ENCODE data around the gene TNFSF4.
A peak's percentile ranks its signal among the peaks of the same experiment; 100 is the strongest.
"Not testable (repeated sequence)": the region's sequence is repeated elsewhere in the genome, so short reads cannot be mapped to it uniquely, and the experiment has no call there.

Gene TNFSF4

DNA sequence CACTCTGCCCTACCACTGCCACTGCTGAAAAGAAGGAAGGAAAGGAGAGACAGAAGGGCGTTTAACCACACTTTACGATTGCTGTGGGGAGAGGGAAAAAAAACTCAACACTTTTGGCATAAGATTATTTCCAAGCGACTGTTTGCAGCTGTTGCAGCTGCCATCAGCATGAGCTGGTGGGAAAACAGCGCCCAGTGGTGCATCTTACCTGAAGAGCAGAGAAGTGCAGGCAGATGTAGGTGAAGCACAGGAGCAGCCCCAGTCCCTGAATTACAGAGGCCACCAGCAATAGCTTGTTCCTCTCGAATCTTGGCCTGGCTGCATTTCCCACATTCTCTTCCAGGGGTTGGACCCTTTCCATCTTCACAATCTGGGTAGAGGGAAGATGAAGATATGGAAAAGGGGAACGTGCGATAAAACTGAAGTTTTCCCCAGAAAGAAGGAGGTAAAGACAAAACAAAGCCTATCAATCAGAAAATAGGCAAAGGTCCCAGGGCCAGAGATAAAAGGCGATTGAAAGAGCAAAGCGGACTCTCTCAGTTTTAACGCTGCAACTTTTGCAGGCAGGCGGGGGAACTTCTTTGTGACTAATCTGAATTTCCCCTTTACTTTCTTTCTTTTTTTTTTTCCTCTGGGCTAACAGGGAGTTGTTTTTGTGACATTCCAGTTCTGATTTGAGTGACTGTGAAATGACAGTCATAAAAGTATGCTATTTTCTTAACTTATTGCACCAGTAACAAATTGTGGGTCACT, at the start of gene TNFSF4:
Gene TNFSF4, minus strand, starts transcription at position 516 of the 753 bp plus-strand sequence. Its CDS starts 155 bp downstream, at position 361.
- DNase-seq, result peak; percentile 74 to 84

GRCh38 chr1:173255214-173255813, 48.2 kb upstream of the TNFSF4 start:
- peak; percentile 54 to 57 for DNase-seq

GRCh38 chr1:173253046-173253445, 45.9 kb upstream of the TNFSF4 start:
- no peak for DNase-seq

- no peak for DNase-seq
These were observed 42.2 kb upstream of the TNFSF4 start for GRCh38 chr1:173249349-173249748.

- no peak for DNase-seq
These were observed 41.3 kb upstream of the TNFSF4 start for GRCh38 chr1:173248247-173248940.

GRCh38 chr1:173245892-173246291, 38.8 kb upstream of the TNFSF4 start:
- no peak for DNase-seq

DNA sequence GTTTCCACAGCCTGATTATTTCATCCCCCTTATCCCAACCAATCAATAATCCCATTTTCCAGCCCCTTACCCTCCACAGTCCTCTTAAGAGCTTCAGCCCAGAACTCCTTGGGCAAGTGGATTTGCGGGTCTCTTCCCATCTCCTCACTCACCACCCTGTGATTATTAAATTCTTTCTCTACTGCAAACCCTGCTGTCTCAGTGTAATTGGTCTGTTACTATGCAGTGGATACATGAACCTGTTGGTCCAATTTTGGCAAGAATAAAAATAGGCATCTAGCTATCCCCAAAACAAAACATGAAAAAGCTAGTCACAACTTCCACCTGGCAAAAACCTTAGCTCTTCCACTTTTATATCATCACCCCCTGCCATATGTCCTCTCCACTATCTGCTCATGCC, 36.2 kb upstream of the TNFSF4 start:
- DNase-seq, result no peak

DNA sequence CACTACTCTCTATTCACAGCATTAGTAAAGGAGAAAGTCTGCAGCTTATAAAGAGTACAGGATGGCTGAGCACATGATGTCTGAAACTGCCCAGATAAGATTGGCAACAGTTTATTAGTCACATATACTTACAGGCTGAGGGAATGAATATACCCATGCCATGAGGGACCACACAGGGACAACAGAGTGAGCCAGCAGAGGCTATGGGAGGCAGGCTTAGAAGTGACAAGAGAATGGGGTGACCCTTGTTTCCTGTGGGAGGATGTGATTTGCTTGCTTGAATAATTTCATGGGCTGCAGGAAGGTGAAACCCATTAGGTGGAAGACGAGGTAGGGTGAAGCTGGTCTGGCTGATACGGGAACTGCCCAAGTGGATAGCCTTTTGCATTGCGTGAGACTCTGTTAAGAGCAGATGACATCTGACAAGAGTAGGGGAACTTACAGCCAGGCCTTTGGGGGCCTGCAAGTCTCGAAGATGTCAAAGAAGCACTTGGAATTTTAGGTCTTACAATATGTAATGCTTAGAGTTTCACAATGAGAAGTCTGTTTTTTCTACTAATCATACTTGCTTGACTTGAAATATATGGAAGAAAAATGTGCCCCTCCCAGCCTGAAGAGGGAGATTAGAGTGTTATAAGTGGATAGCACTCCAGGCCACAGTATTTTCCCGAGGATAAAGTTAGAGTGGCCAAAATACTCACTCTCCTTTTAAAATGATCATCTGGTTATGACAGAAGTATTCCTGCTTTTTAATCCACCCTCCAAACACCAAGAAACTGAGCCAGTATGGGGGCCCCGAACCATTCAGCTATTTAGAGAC, 34.6 kb upstream of the TNFSF4 start:
- DNase-seq, result no peak

DNA sequence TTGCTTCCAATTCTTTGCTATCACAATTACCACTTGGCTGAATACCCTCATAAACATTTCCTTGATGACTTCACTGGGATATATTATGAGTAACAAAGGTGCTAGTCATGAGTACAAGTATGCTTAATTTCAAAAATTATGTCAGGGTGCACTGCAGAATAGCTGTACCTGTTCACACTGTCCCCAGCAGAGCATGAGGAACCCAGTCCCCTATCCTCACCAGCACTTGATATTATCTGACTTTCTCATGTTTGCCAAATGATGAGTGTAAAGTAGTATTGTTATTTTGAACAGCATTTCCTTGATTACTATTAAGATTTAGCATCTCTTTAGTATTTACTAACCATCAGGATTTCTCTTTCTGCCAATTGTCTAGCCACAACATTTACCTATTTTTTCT, 33.5 kb upstream of the TNFSF4 start:
- no peak for DNase-seq

GRCh38 chr1:173239058-173239457, 31.9 kb upstream of the TNFSF4 start:
- DNase-seq, result no peak

- no peak for DNase-seq
These were observed 27.8 kb upstream of the TNFSF4 start for GRCh38 chr1:173234899-173235298.

DNA sequence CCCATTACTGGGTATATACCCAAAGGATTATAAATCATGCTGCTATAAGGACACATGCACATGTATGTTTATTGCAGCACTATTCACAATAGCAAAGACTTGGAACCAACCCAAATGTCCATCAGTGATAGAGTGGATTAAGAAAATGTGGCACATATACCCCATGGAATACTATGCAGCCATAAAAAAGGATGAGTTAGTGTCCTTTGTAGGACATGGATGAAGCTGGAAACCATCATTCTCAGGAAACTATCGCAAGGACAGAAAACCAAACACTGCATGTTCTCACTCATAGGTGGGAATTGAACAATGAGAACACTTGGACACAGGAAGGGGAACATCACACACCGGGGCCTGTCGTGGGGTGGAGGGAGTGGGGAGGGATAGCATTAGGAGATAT, 27.3 kb upstream of the TNFSF4 start:
- DNase-seq, result not testable (repeated sequence)

DNA sequence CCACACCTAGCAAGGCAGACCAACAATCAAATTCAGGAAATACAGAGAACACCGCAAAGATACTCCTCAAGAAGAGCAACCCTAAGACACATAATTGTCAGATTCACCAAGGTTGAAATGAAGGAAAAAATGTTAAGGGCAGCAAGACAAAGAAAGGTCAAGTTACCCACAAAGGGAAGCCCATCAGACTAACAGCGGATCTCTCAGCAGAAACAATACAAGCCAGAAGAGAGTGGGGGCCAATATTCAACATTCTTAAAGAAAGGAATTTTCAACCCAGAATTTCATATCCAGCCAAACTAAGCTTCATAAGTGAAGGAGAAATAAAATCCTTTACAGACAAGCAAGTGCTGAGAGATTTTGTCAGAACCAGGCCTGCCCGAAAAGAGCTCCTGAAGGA, 21.9 kb upstream of the TNFSF4 start:
- not testable (repeated sequence) for DNase-seq

DNA sequence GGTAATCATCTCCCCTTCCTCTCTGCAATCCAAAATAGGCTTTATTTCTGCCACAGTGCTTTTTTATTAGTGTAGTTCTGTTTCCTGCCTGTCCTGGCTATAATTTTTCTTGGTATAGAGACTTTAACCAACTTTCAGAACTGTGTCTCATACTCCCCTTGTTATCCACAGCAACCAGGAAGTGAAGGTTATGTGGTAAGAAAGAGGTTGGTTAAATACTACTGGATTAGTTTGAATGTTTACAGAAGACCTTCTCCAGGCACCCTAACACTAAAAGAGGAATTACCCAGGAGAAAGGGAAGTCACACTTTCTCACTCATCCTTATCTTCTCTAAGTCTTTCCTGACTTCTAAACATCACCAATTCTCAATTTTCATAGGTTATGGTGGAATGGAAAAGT, 17.8 kb upstream of the TNFSF4 start:
- peak; percentile 29 to 35 for DNase-seq

DNA sequence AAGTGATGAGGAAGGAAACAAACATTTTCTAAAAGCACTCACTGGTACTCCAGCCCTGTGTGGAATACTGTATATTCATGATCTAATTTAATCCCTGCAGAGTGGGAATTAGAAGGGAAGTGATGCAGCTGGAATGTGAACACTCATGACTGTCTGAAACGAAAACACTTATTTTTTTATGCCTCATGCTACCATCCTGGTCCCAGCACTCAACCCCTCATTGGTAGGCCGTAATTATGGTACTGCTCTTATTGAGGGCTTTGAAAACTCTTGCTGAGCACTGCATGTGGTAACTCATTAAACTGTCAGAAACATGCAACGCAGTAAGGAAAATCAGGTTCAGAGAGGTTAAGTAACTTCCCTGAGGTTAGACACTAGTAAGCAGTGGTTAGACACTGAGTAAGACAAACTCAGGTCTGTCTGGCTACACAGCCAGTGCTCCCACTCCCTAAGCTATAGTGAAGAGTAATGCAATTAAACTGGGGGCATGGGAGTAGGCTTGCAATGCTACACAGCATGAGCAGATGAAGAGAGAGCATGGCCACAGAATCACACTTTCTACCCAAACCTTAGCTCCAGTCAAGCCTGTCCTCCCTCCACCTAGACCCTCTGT, 17.3 kb upstream of the TNFSF4 start:
- no peak for DNase-seq

DNA sequence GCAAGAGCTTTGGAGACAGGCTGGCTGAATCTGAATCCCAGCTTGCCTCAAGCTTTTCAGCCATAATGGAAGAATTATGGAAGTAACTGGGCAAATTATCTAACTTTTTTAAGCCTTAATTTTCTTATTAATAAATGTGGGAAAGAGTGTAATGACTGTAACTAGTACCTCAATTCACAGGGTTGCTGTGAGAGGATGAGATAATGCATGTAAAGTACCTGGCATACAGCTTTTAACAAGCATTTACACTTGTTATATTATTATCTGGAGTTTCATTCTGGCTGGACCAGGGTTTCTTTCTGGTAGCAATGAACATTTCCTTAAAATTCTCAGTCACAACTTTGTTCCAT, 15.9 kb upstream of the TNFSF4 start:
- DNase-seq, result no peak

- DNase-seq, result no peak
These were observed 15.3 kb upstream of the TNFSF4 start for GRCh38 chr1:173222149-173223030.

- no peak for DNase-seq
These were observed 13.0 kb upstream of the TNFSF4 start for GRCh38 chr1:173220157-173220556.

- peak in 1 of 2 experiments; percentile 2 for DNase-seq
These were observed 6.5 kb upstream of the TNFSF4 start for GRCh38 chr1:173213665-173214064.

GRCh38 chr1:173212952-173213491, 5.9 kb upstream of the TNFSF4 start:
- DNase-seq, result no peak

- no peak for DNase-seq
These were observed 3.6 kb upstream of the TNFSF4 start for GRCh38 chr1:173210716-173211231.

Data from AML-193 (cell line).